ENCODE results near the gene ENOSF1. TPM values are rescaled to one million over a fixed set of nuclear protein-coding genes. Genes with fewer than 3 reads are reported as not detected.

Gene ENOSF1
- total and polyA plus RNA-seq, 2 donors (not counting 1 experiment from before 2014, with no cell fraction given) = 8.0 to 34.8 TPM

DNA sequence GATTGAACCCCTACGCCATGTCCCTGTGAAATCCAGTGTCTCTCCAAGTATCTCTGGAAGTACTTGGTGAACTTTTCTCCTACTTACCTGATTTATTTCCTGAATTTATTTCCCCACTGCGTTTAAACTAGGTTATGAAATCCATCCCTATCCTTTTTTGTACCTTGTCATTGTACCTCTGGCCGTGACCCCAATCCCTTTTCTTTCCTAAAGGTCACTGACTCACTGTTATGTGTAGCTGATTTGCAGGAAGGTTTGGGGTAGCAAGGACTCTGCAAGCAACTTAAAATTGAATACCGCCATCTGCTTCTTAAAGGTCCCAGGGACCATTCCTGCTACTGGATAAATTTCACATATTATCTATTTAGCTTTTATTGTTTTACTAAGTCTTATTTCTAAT, 4.6 kb upstream of the ENOSF1 start:
- Mint-ChIP-seq H3K4me1 (no peaks in the 10 kb centered on the region), H3K9me3 (ENCODE audit: insufficient read depth) (no peaks in the 10 kb centered on the region), H3K27me3 (no peaks in the 10 kb centered on the region), H3K4me3 (no peak overlapping the region), H3K27ac (no peak overlapping the region)
- Histone ChIP-seq H3K36me3 (replicated peaks in 1 of 2; ENCODE audit: control extremely low read depth in 1 of 2, control insufficient read depth in 1 of 2, extremely low read depth in 1 of 2, insufficient read depth in 2 of 2, low read length in 1 of 2) (no peaks in the 10 kb centered on the region), H3K79me2 (ENCODE audit: control insufficient read depth, insufficient read depth, low read length) (no peaks in the 10 kb centered on the region), H4K20me1 (ENCODE audit: control insufficient read depth, insufficient read depth, low read length, poor library complexity, severe bottlenecking) (no peaks in the 10 kb centered on the region), H2AFZ (ENCODE audit: insufficient read depth, low read depth, low read length, poor library complexity, severe bottlenecking) (no peak overlapping the region), H3K9ac (ENCODE audit: low read length) (no peak overlapping the region), H3K4me3 (ENCODE audit: control extremely low read depth in 1 of 5, extremely low read depth in 1 of 5, insufficient read depth in 1 of 5, low read depth in 2 of 5, low read length in 4 of 5) (no peak overlapping the region), H3K27ac (ENCODE audit: low read length in 2 of 2) (no peak overlapping the region), H3K4me1 (ENCODE audit: control insufficient read depth in 2 of 2, insufficient read depth in 2 of 2, low read length in 2 of 2) (peaks cover 0 to 5% of the 10 kb centered on the region in 2 donors), H3K27me3 (replicated peaks in 1 of 4; ENCODE audit: control extremely low read depth in 1 of 4, control insufficient read depth in 3 of 4, insufficient read depth in 4 of 4, low read length in 3 of 4) (peaks cover 0 to 4% (median 0%) of the 10 kb centered on the region in 4 experiments), H3K4me2 (replicated peaks; ENCODE audit: low read depth, low read length, poor library complexity, severe bottlenecking) (no peak overlapping the region), H3K9me3 (ENCODE audit: control extremely low read depth in 1 of 3, control insufficient read depth in 2 of 3, insufficient read depth in 1 of 3, low read length in 2 of 3) (peaks cover 0 to 12% (median 2%) of the 10 kb centered on the region in 3 donors)
- TF ChIP-seq CTCF (IDR thresholded peaks at IDR 0.05) (no peak), EZH2 (IDR thresholded peaks at IDR 0.05; ENCODE audit: borderline replicate concordance, insufficient read depth, low read depth, low read length, poor library complexity, severe bottlenecking) (no peak)
- ChIA-PET POLR2A (no interaction called here), CTCF (interaction anchor here (0.6 kb wide), 1 partner anchor 1570 kb away, joined by 3 read pairs; no protein-coding TSS in a partner anchor)
- intact Hi-C loops (cut with micrococcal nuclease) = no loop called here
- ATAC-seq (ENCODE audit: low read depth) (no peak), DNase-seq (no peak)
- WGBS (ENCODE audit: insufficient coverage) = no CpG with 5 or more reads among the region's 4 CpGs

DNA sequence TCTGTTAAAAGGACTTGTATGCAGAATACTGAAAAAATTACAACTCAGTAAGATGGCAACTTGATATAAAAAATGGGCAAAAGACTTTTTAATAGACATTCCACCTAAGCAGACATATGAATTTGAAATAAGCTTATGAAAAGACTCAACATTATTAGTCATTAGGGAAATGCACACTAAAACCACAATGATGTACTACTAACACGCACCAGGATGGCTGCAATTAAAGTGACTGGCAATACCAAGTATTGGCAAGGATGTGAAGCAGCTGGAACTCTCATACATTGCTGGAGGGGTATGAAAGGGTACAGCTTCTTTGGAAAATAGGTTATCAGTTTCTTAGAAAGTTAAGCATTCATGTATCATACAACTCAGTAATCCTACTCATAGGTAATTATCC, 3.2 kb upstream of the ENOSF1 start:
- H3K79me2 ChIP-seq (ENCODE audit: control insufficient read depth, insufficient read depth, low read length) = no peaks in the 10 kb centered on the region
- peaks cover 0 to 12% (median 2%) of the 10 kb centered on the region in 3 donors for H3K9me3 ChIP-seq (ENCODE audit: control extremely low read depth in 1 of 3, control insufficient read depth in 2 of 3, insufficient read depth in 1 of 3, low read length in 2 of 3)
- H3K4me3 ChIP-seq (ENCODE audit: control extremely low read depth in 1 of 5, extremely low read depth in 1 of 5, insufficient read depth in 1 of 5, low read depth in 2 of 5, low read length in 4 of 5) = no peak overlapping the region
- intact Hi-C loops (cut with micrococcal nuclease) = no loop called here
- H3K27me3 ChIP-seq (replicated peaks in 1 of 4; ENCODE audit: control extremely low read depth in 1 of 4, control insufficient read depth in 3 of 4, insufficient read depth in 4 of 4, low read length in 3 of 4) = peaks cover 0 to 13% (median 0%) of the 10 kb centered on the region in 4 experiments
- no CpG with 5 or more reads among the region's 1 CpG for WGBS (ENCODE audit: insufficient coverage)
- Mint-ChIP-seq H3K9me3 (ENCODE audit: insufficient read depth) (no peaks in the 10 kb centered on the region), H3K4me1 (peaks cover 10% of the 10 kb centered on the region), H3K27ac (no peak overlapping the region), H3K4me3 (no peak overlapping the region), H3K27me3 (peaks cover 4% of the 10 kb centered on the region)
- H3K9ac ChIP-seq (ENCODE audit: low read length) = no peak overlapping the region
- ATAC-seq (ENCODE audit: low read depth) (no peak), DNase-seq (no peak)
- POLR2A ChIA-PET = no interaction called here
- no peak overlapping the region for H3K27ac ChIP-seq (ENCODE audit: low read length in 2 of 2)
- no peaks in the 10 kb centered on the region for H4K20me1 ChIP-seq (ENCODE audit: control insufficient read depth, insufficient read depth, low read length, poor library complexity, severe bottlenecking)
- CTCF ChIA-PET = interaction anchor here (0.7 kb wide), 2 partner anchors 9 to 13 kb away, joined by 3 read pairs; no protein-coding TSS in a partner anchor
- peaks cover 8 to 15% of the 10 kb centered on the region in 2 donors for H3K4me1 ChIP-seq (ENCODE audit: control insufficient read depth in 2 of 2, insufficient read depth in 2 of 2, low read length in 2 of 2)
- no peak overlapping the region for H3K4me2 ChIP-seq (replicated peaks; ENCODE audit: low read depth, low read length, poor library complexity, severe bottlenecking)
- H2AFZ ChIP-seq (ENCODE audit: insufficient read depth, low read depth, low read length, poor library complexity, severe bottlenecking) = no peak overlapping the region
- H3K36me3 ChIP-seq (replicated peaks in 1 of 2; ENCODE audit: control extremely low read depth in 1 of 2, control insufficient read depth in 1 of 2, extremely low read depth in 1 of 2, insufficient read depth in 2 of 2, low read length in 1 of 2) = no peaks in the 10 kb centered on the region
- no peak for TF ChIP-seq EZH2 (IDR thresholded peaks at IDR 0.05; ENCODE audit: borderline replicate concordance, insufficient read depth, low read depth, low read length, poor library complexity, severe bottlenecking)
- no peak for TF ChIP-seq CTCF (IDR thresholded peaks at IDR 0.05)
